Measurements from ENCODE around the gene SCYGR5. TPM values are rescaled to one million over a fixed set of nuclear protein-coding genes. Genes with fewer than 3 reads are reported as not detected.
"Not testable (repeated sequence)": the region's sequence is repeated elsewhere in the genome, so short reads cannot be mapped to it uniquely, and the experiment has no call there.

The SCYGR5 gene
- total RNA-seq (2013) = not detected
- polyA plus RNA-seq = not detected
- not detected in 2 replicates for polyA minus RNA-seq
- total RNA-seq = 0 reads per million in 11 experiments

DNA sequence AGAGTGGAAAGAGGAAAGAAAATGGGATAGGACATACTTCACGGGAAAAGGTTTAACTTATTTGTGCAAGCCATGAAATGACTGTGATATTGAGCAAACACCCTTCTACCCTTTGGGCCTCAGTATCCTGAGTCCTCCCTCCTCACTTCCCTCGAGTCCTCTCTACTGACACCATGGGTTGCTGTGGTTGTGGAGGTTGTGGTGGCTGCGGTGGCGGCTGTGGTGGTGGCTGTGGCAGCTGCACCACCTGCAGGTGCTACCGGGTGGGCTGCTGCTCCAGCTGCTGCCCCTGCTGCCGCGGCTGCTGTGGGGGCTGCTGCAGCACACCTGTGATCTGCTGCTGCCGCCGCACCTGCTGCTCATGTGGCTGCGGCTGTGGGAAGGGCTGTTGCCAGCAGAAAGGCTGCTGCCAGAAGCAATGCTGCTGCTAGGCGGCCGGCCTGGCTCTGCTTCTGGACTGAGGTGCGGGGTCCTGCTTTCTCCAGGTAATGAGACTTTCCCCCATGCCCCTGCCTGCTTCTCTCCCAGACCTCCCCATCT is at the start of gene SCYGR5:
Gene SCYGR5, plus strand, starts transcription at position 174 of the 540 bp plus-strand sequence. Its CDS starts 0 bp downstream, at position 174.
- H4K20me1 ChIP-seq (ENCODE audit: insufficient read depth, low read length); H3K36me3 ChIP-seq (replicated peaks in 1 of 2; ENCODE audit: control insufficient read depth in 1 of 2, insufficient read depth in 2 of 2, low read length in 2 of 2); H3K4me1 ChIP-seq (ENCODE audit: control insufficient read depth in 1 of 2, insufficient read depth in 2 of 2, low read length in 2 of 2); H3K4me3 Mint-ChIP-seq; H3K79me2 ChIP-seq (ENCODE audit: insufficient read depth, low read length); H3K27ac Mint-ChIP-seq; H3K36me3 Mint-ChIP-seq; intact Hi-C loops (cut with micrococcal nuclease); H3K4me3 ChIP-seq (replicated peaks in 1 of 3; ENCODE audit: low read depth in 2 of 3, low read length in 3 of 3); DNase-seq; H3K27ac ChIP-seq (ENCODE audit: low read depth in 1 of 2, low read length in 2 of 2); H3K27me3 ChIP-seq (ENCODE audit: control insufficient read depth in 2 of 2, insufficient read depth in 2 of 2, low read length in 2 of 2); H3K9ac ChIP-seq (ENCODE audit: insufficient read depth, low read length, poor library complexity, severe bottlenecking); H3K27me3 Mint-ChIP-seq (ENCODE audit: low read depth in 3 of 3); H3K9me3 Mint-ChIP-seq; H3K9me3 ChIP-seq (replicated peaks in 1 of 2; ENCODE audit: control insufficient read depth in 1 of 2, insufficient read depth in 1 of 2, low read length in 2 of 2); H2AFZ ChIP-seq (ENCODE audit: insufficient read depth, low read depth, low read length, poor library complexity, severe bottlenecking); H3K4me1 Mint-ChIP-seq; H3K4me2 ChIP-seq (replicated peaks; ENCODE audit: extremely low read depth, low read length, poor library complexity, severe bottlenecking): not testable (repeated sequence)
- WGBS (ENCODE audit: insufficient coverage) = 100% methylated on average over 3 of the region's 13 CpGs

- Histone ChIP-seq H3K4me2 (replicated peaks; ENCODE audit: extremely low read depth, low read length, poor library complexity, severe bottlenecking) (no peak within 1 kb of the TSS), H3K4me1 (ENCODE audit: control insufficient read depth in 1 of 2, insufficient read depth in 2 of 2, low read length in 2 of 2) (no peaks in the 10 kb centered on the region), H3K4me3 (replicated peaks in 1 of 3; ENCODE audit: low read depth in 2 of 3, low read length in 3 of 3) (no peak within 1 kb of the TSS), H2AFZ (ENCODE audit: insufficient read depth, low read depth, low read length, poor library complexity, severe bottlenecking) (no peak within 1 kb of the TSS), H4K20me1 (ENCODE audit: insufficient read depth, low read length) (no peaks in the 10 kb centered on the region), H3K79me2 (ENCODE audit: insufficient read depth, low read length) (no peaks in the 10 kb centered on the region), H3K9ac (ENCODE audit: insufficient read depth, low read length, poor library complexity, severe bottlenecking) (no peak within 1 kb of the TSS), H3K9me3 (replicated peaks in 1 of 2; ENCODE audit: control insufficient read depth in 1 of 2, insufficient read depth in 1 of 2, low read length in 2 of 2) (no peaks in the 10 kb centered on the region), H3K27ac (ENCODE audit: low read depth in 1 of 2, low read length in 2 of 2) (no peak within 1 kb of the TSS), H3K27me3 (ENCODE audit: control insufficient read depth in 2 of 2, insufficient read depth in 2 of 2, low read length in 2 of 2) (peaks cover 7 to 9% of the 10 kb centered on the region in 2 donors), H3K36me3 (replicated peaks in 1 of 2; ENCODE audit: control insufficient read depth in 1 of 2, insufficient read depth in 2 of 2, low read length in 2 of 2) (no peaks in the 10 kb centered on the region)
- intact Hi-C loops (cut with micrococcal nuclease) = no loop called here
- Mint-ChIP-seq H3K36me3 (no peaks in the 10 kb centered on the region), H3K4me3 (no peak within 1 kb of the TSS), H3K27me3 (ENCODE audit: low read depth in 3 of 3) (peaks cover 3 to 22% (median 9%) of the 10 kb centered on the region in 3 donors), H3K9me3 (peaks cover 0 to 4% (median 1%) of the 10 kb centered on the region in 7 donors), H3K27ac (no peak within 1 kb of the TSS), H3K4me1 (peaks cover 1% of the 10 kb centered on the region)
- DNase-seq = no peak
- TF ChIP-seq, protein P1, sequence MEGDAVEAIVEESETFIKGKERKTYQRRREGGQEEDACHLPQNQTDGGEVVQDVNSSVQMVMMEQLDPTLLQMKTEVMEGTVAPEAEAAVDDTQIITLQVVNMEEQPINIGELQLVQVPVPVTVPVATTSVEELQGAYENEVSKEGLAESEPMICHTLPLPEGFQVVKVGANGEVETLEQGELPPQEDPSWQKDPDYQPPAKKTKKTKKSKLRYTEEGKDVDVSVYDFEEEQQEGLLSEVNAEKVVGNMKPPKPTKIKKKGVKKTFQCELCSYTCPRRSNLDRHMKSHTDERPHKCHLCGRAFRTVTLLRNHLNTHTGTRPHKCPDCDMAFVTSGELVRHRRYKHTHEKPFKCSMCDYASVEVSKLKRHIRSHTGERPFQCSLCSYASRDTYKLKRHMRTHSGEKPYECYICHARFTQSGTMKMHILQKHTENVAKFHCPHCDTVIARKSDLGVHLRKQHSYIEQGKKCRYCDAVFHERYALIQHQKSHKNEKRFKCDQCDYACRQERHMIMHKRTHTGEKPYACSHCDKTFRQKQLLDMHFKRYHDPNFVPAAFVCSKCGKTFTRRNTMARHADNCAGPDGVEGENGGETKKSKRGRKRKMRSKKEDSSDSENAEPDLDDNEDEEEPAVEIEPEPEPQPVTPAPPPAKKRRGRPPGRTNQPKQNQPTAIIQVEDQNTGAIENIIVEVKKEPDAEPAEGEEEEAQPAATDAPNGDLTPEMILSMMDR (IDR thresholded peaks at IDR 0.05) = no peak
- 89% methylated on average over 12 of the region's 20 CpGs for WGBS (ENCODE audit: insufficient coverage)
These were observed 49.0 kb upstream of the SCYGR5 start, which contains the start of gene SCYGR4 for GRCh38 chr2:227617316-227618230. Gene SCYGR4, plus strand, starts transcription at chr2:227617498. Its CDS starts 0 bp downstream, at chr2:227617498.

Measured in CD14-positive monocyte (primary cell).